HG03175 (cell line): Measurements from ENCODE around the gene INPP5F.
A peak's percentile ranks its signal among the peaks of the same experiment; 100 is the strongest.
"Not testable (repeated sequence)": the region's sequence is repeated elsewhere in the genome, so short reads cannot be mapped to it uniquely, and the experiment has no call there.

Experiments used
- ATAC-seq: cut with Tn5 transposase; IDR thresholded peaks from one replicate; pipeline ENCODE4 v1.9.1; 2021; ENCODE audit warnings: mild to moderate bottlenecking, moderate library complexity; ENCODE audit not compliant: unreplicated experiment

The INPP5F gene

GRCh38 chr10:119860866-119861607 lies 135.2 kb downstream of the INPP5F start:
- no peak for ATAC-seq

- ATAC-seq, result no peak
Measured at GRCh38 chr10:119862524-119862923, 136.7 kb downstream of the INPP5F start.

GRCh38 chr10:119863951-119864565 lies 138.2 kb downstream of the INPP5F start:
- ATAC-seq, result no peak

GRCh38 chr10:119865699-119866240 lies 139.9 kb downstream of the INPP5F start:
- no peak for ATAC-seq

GRCh38 chr10:119867317-119867716 lies 141.5 kb downstream of the INPP5F start:
- ATAC-seq, result no peak

- ATAC-seq, result not testable (repeated sequence)
Measured at GRCh38 chr10:119869398-119869797, 143.5 kb downstream of the INPP5F start.

GRCh38 chr10:119871881-119872609 lies 146.2 kb downstream of the INPP5F start:
- peak; percentile 37 for ATAC-seq

- peak; percentile 32 for ATAC-seq
Measured at GRCh38 chr10:119872610-119872859, 146.7 kb downstream of the INPP5F start, which contains the start of gene MCMBP. Gene MCMBP, minus strand, starts transcription at chr10:119872843. Its CDS starts 259 bp downstream, at chr10:119872584.

- ATAC-seq, result peak; percentile 88
Measured at GRCh38 chr10:119872860-119873681, 147.2 kb downstream of the INPP5F start.

- no peak for ATAC-seq
Measured at GRCh38 chr10:119878524-119878923, 152.7 kb downstream of the INPP5F start.
